Gastrocnemius medialis (tissue), 4 donors: Measurements from ENCODE around the gene RBP7. TPM values are rescaled to one million over a fixed set of nuclear protein-coding genes. Genes with fewer than 3 reads are reported as not detected.
"Not testable (repeated sequence)": the region's sequence is repeated elsewhere in the genome, so short reads cannot be mapped to it uniquely, and the experiment has no call there.

Experiments
- ATAC-seq, 2 donors: fragments of 150-250 bp; one replicate each; pipeline ENCODE4 v1.9.1; 2016
- DNase-seq, 2 donors: peaks; one replicate each; pipeline ENCODE4 v3.0.0-alpha.2; 2019
- H3K27ac ChIP-seq, 4 donors: fragments of 200-600 bp; sonication (generic); 1 replicate in 1 of 4; 2 replicates in 3 of 4; pipeline ENCODE4 v1.5.1; 2016 to 2018; ENCODE audit warnings: mild to moderate bottlenecking in 2 of 4, moderate library complexity in 1 of 4
- H3K27me3 ChIP-seq, 3 donors: fragments of 200-600 bp; sonication (generic) in 2 of 3; 1 replicate in 1 of 3; 2 replicates in 2 of 3; pipeline versions ENCODE4 v1.5.1 to v1.6.0; 2016 to 2019; ENCODE audit warnings: mild to moderate bottlenecking in 1 of 3, moderate library complexity in 1 of 3
- H3K36me3 ChIP-seq, 2 donors: fragments of 200-600 bp; sonication (generic) in 1 of 2; one replicate each; pipeline ENCODE4 v1.5.1; 2017 to 2018
- H3K4me1 ChIP-seq, 2 donors: fragments of 200-600 bp; sonication (generic) in 1 of 2; one replicate each; pipeline ENCODE4 v1.5.1; 2016 to 2017; ENCODE audit warnings: mild to moderate bottlenecking in 2 of 2
- H3K4me3 ChIP-seq, 4 donors: fragments of 200-600 bp; sonication (generic) in 3 of 4; 1 replicate in 1 of 4; 2 replicates in 3 of 4; pipeline ENCODE4 v1.5.1; 2016 to 2019; ENCODE audit warnings: mild to moderate bottlenecking in 2 of 4
- H3K9me3 ChIP-seq, 3 donors: fragments of 200-600 bp; sonication (generic) in 2 of 3; 1 replicate in 1 of 3; 2 replicates in 2 of 3; pipeline ENCODE4 v1.5.1; 2016 to 2019
- CTCF ChIP-seq, 5 experiments: fragments of 450-650 bp in 3 of 5; fragments of 200-600 bp in 2 of 5; sonication (generic) in 2 of 5; IDR thresholded peaks in 4 of 5; conservative IDR thresholded peaks in 1 of 5; 1 replicate in 4 of 5; 2 replicates in 1 of 5; pipeline ENCODE4 v1.5.1; 2016 to 2019; ENCODE audit warnings: antibody characterized with exemption in 5 of 5, mild to moderate bottlenecking in 3 of 5, moderate library complexity in 3 of 5
- POLR2A ChIP-seq, 2 donors: fragments of 450-650 bp; IDR thresholded peaks; one replicate each; pipeline ENCODE4 v1.6.1; 2017; ENCODE audit warnings: antibody characterized with exemption in 2 of 2, mild to moderate bottlenecking in 2 of 2, moderate library complexity in 2 of 2
- in situ Hi-C, 4 donors: fragments of 200-750 bp; cut with MboI; loops; one replicate each; pipeline versions ENCODE4 v1.15.0 to v1.8.0; 2017; ENCODE audit warnings: low sequenced_read_pairs in 4 of 4
- intact Hi-C: fragments of 100-400 bp; cut with DNase I; formaldehyde crosslinking; loops from one replicate; pipeline ENCODE4 v1.15.1; 2023; ENCODE audit warnings: low total_unique reads
- total RNA-seq, 4 donors: library from RNA; depleted of rRNA; stranded (reverse); fragments of >200 nt; gene quantifications; one replicate each; pipeline versions ENCODE4 v1.1.0 to v1.2.3, GENCODE V29; 2016

The RBP7 gene
- total RNA-seq, 4 donors from 2014 or later, result 7.9 to 19.2 (median 11.1) TPM

GRCh38 chr1:10027027-10027426, 30.0 kb downstream of the RBP7 start:
- in situ Hi-C loops, result no loop called here
- intact Hi-C loops, result no loop called here
- no peaks in the 10 kb centered on the region for H3K27me3 ChIP-seq
- H3K9me3 ChIP-seq, result no peaks in the 10 kb centered on the region
- H3K4me3 ChIP-seq, result no peak overlapping the region
- H3K36me3 ChIP-seq, result no peaks in the 10 kb centered on the region
- DNase-seq (no peak), ATAC-seq (no peak)
- H3K4me1 ChIP-seq, result peaks cover under 1 to 3% of the 10 kb centered on the region in 2 donors
- no peak overlapping the region for H3K27ac ChIP-seq
- no peak for TF ChIP-seq POLR2A (IDR thresholded peaks at IDR 0.05)

- H3K27ac ChIP-seq, H3K36me3 ChIP-seq, H3K4me3 ChIP-seq, H3K9me3 ChIP-seq, ATAC-seq, H3K4me1 ChIP-seq, in situ Hi-C loops, H3K27me3 ChIP-seq, DNase-seq, intact Hi-C loops: not testable (repeated sequence)
Measured at GRCh38 chr1:10028956-10029500, 32.0 kb downstream of the RBP7 start.

- no peak overlapping the region for H3K27ac ChIP-seq
- peaks cover 21 to 24% of the 10 kb centered on the region in 2 donors for H3K4me1 ChIP-seq
- H3K36me3 ChIP-seq, result peaks cover 0 to 3% of the 10 kb centered on the region in 2 donors
- ATAC-seq (no peak), DNase-seq (no peak)
- H3K27me3 ChIP-seq, result no peaks in the 10 kb centered on the region
- TF ChIP-seq POLR2A (IDR thresholded peaks at IDR 0.05), result no peak
- TF ChIP-seq CTCF (IDR thresholded peaks at IDR 0.05 in 4 of 5, conservative IDR thresholded peaks at IDR 0.05 in 1 of 5), result no peak
- H3K9me3 ChIP-seq, result no peaks in the 10 kb centered on the region
- no peak overlapping the region for H3K4me3 ChIP-seq
- in situ Hi-C loops, result loop anchor here in 2 of 4 donors (5.0 to 10.0 kb wide), 2 partner anchors 154 to 157 kb away; no protein-coding TSS in a partner anchor
- intact Hi-C loops, result loop anchor here (5.0 to 10.0 kb wide), 2 partner anchors 76 to 237 kb away; no protein-coding TSS in a partner anchor
Measured at GRCh38 chr1:10031461-10031860, 34.4 kb downstream of the RBP7 start.

- Histone ChIP-seq H3K27me3 (no peaks in the 10 kb centered on the region), H3K4me1 (peaks cover 21 to 24% of the 10 kb centered on the region in 2 donors), H3K9me3 (no peaks in the 10 kb centered on the region), H3K27ac (peak within 1 kb of the TSS; percentile 92 to 98 (median 96)), H3K36me3 (peaks cover 0 to 13% of the 10 kb centered on the region in 2 donors), H3K4me3 (peak within 1 kb of the TSS; percentile 75 to 93 (median 86))
- intact Hi-C loops, result loop anchor here (1.0 to 10.0 kb wide), 6 partner anchors 75 to 238 kb away; partner anchors contain the start of genes CTNNBIP1, LZIC and NMNAT1
- TF ChIP-seq POLR2A (IDR thresholded peaks at IDR 0.05), result peak; percentile 59 to 61
- peak; percentile 79 to 93 (median 92) for TF ChIP-seq CTCF (IDR thresholded peaks at IDR 0.05 in 4 of 5, conservative IDR thresholded peaks at IDR 0.05 in 1 of 5)
- peak; percentile 94 to 98 for DNase-seq
- in situ Hi-C loops, result loop anchor here in 2 of 4 donors (5.0 to 10.0 kb wide), 2 partner anchors 155 to 158 kb away; no protein-coding TSS in a partner anchor
- ATAC-seq, result peak; percentile 89 to 90
Measured at GRCh38 chr1:10032590-10033358, 35.7 kb downstream of the RBP7 start, which contains the start of gene UBE4B. Gene UBE4B (plus strand): TSS chr1:10032958. CDS start chr1:10033671, 713 bp downstream.

GRCh38 chr1:10033359-10033845, 36.4 kb downstream of the RBP7 start:
- Histone ChIP-seq H3K4me1 (peaks cover 21 to 26% of the 10 kb centered on the region in 2 donors), H3K36me3 (peaks cover 0 to 19% of the 10 kb centered on the region in 2 donors), H3K9me3 (no peaks in the 10 kb centered on the region), H3K27ac (peak overlapping the region; percentile 92 to 98 (median 96)), H3K27me3 (no peaks in the 10 kb centered on the region), H3K4me3 (peak overlapping the region; percentile 75 to 93 (median 86))
- intact Hi-C loops, result loop anchor here (2.0 to 10.0 kb wide), 3 partner anchors 74 to 239 kb away; no protein-coding TSS in a partner anchor
- ATAC-seq (peak; percentile 73 to 76), DNase-seq (peak; percentile 32 to 46)
- no peak for TF ChIP-seq POLR2A (IDR thresholded peaks at IDR 0.05)
- TF ChIP-seq CTCF (IDR thresholded peaks at IDR 0.05 in 4 of 5, conservative IDR thresholded peaks at IDR 0.05 in 1 of 5), result peak in 1 of 5 experiments; percentile 14
- in situ Hi-C loops, result loop anchor here in 2 of 4 donors (5.0 to 10.0 kb wide), 2 partner anchors 156 to 159 kb away; no protein-coding TSS in a partner anchor
